HG03520 (cell line): Measurements from ENCODE around the gene ANO1.

Source experiments
- ATAC-seq: cut with Tn5 transposase; IDR thresholded peaks from one replicate; pipeline ENCODE4 v1.9.1; 2021; ENCODE audit warnings: mild to moderate bottlenecking, moderate library complexity; ENCODE audit not compliant: unreplicated experiment

The ANO1 gene

DNA sequence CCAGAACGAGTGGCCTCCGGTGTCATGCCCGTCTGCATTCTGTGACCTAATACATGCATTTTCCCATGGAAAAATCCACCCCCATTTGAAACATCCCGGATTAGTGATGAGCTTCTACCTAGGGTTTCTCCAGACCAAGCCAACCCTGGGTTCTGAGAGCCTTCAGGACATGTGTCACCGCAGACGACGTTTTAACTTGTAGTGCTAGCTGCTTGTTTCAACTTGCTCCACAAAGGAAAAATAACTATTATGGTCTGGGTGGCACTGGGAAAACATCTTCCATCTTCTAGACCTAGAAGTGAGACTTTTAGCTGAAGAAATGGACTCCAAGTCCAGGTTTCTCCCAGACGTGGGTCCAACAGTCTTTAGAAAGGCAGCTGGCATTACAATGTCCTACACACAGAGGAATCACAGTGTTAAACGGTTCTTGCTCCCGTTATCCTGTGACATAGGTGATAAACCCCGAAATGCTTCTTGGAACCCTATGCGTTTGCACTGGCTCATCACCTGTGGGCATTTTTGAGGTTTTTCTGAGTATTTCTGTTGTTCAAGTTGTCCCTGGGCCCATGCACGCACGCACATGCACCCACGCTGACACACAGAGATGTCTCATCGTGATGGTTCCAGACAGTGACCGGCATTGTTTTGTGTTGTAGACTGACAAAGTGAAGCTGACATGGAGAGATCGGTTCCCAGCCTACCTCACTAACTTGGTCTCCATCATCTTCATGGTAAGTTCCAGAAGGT is 78.3 kb downstream of the ANO1 start:
- ATAC-seq = no peak

DNA sequence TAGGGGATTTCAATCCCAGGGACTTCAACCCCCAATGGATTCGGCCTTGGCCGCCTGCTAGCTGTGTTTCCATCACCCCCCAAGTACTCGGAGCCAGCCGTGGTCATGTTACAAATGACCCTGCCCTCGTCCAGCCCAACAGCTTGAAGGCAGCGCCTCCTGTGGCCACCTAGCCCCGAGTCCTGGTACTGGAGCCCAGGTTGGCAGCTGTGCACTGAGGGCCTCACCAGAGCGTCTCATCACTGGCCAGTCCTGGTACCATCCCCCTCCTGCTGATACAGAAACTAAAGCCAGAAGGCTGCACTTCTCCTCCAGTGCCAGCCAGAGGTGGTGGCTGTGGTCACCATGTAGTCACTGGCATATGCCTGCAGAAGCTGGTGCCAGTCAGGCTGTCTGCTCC is 80.1 kb downstream of the ANO1 start:
- no peak for ATAC-seq

DNA sequence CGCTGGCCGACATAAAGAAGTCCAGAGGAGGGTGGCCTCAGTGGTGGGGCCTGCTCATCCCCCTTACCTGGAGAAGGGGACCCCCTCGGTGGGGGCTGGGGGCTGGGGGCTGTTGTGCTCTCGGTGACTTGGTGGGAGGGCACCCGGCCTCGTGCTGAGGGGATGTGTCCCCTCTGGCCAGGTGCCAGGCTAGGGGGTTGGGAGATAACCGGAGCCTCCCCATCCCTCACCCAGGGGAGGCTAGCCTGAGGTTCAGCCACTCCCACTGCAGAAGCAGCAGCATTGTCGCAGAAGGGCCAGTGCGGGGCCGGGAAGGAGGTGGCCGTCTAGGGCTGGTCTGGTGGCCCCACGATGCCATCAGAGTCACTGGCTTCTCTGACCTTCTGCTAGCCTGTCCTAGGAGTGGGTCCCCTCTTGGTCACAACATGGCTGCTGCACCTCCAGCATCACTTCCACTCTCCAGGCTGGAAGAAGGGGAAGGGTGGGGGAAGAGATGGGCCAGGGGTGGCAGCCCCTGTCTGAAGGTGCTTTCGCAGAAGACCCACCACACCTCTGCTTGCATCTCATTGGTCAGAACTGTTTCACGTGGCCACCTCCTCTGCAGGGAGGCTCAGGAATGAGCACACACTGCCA is 80.8 kb downstream of the ANO1 start:
- no peak for ATAC-seq

DNA sequence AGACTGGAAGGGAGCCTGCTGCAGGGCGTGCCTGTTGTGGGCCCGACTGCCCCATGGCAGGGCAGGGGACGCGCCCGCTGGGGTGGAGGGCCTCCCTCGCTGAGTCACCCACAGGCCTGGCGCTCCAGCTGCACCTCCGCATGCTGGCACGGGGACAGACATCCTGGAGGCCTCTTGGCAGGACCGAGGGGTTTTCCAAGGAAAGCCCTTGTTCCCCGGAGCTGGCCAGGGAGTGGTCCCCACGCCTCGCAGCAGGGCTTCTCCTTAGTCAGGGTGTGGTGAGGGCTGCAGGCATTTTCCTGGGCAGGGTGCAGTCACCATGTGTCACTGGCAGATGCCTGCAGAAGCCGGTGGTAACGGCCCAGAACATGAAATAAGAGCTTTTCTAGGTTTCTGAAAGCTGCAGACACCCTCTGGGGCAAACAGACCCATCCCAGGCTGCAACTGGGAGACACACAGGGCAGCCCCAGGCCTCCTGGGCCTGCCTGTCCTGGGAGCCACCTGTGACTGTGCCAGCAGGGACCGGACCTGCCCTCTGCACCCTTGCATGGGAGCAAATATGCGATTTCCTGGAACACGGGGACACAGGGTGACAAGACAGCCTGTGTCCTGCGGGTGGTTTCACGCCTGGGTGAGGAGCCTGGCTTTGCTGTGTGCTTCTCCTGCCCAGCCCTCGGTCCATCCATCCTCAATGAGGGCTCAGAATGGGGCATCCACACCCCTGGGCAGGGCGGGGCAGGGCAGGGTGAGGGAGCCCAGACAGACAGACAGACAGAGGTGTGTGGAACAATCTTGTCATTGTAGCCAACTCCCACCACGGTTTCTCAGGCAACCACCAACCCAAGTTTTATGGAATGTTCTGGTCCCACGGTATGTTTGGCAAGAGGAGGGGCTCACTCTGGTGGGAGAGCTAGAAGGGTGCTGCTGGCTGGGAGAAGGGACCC is 81.8 kb downstream of the ANO1 start:
- no peak for ATAC-seq

DNA sequence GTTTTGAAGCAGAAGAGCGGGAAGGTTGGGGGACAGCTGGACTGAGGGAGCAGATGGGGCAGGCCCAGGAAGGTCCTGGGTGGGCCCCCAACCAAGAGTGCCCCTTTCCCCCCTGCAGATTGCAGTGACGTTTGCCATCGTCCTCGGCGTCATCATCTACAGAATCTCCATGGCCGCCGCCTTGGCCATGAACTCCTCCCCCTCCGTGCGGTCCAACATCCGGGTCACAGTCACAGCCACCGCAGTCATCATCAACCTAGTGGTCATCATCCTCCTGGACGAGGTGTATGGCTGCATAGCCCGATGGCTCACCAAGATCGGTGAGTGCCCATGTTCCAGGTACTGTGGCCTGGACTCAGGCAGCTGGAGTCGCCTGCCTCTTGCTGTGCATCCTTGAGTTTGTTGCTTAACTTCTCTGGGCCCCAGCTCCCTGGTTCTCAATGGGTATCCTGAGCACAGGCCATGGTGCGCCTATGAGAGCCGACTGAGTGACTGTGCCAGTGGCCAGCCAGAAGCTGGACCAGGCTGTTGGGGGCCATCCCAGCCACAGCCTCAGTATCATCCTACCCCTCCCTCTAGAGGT is 83.0 kb downstream of the ANO1 start:
- ATAC-seq = no peak

DNA sequence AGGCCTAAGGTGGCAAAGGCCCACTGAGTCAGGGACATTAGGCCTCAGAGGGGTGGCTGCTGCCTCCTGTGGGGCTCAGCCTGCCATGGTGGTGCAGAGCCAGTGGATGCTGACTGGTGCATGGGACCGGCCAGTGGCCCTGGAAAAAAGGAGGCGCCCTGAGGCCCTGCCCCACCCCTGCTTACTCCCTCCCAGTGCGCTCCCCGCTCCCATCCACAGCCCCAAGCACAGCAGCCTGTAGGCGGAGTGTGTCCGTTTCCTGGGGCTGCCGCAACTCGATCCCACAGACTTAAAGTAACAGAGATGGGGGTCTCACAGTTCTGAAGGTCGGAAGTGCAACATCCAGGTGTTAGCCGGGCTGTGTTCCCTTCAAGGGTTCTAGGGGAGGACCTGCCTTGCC is 86.6 kb downstream of the ANO1 start:
- no peak for ATAC-seq

DNA sequence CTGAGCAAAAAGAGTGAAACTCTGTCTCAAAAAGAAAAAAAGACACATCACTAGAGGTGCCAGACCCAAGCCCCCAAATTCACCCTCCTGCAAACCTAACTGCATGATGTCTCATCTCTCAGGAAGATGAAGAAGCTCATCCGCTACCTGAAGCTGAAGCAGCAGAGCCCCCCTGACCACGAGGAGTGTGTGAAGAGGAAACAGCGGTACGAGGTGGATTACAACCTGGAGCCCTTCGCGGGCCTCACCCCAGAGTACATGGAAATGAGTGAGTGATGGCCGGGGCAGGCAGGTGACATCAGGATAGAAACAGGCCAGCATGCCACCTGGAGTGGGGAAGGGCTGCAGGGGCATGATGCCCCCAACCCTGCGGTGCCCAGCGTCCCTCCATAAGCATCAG is 89.0 kb downstream of the ANO1 start:
- ATAC-seq = no peak

DNA sequence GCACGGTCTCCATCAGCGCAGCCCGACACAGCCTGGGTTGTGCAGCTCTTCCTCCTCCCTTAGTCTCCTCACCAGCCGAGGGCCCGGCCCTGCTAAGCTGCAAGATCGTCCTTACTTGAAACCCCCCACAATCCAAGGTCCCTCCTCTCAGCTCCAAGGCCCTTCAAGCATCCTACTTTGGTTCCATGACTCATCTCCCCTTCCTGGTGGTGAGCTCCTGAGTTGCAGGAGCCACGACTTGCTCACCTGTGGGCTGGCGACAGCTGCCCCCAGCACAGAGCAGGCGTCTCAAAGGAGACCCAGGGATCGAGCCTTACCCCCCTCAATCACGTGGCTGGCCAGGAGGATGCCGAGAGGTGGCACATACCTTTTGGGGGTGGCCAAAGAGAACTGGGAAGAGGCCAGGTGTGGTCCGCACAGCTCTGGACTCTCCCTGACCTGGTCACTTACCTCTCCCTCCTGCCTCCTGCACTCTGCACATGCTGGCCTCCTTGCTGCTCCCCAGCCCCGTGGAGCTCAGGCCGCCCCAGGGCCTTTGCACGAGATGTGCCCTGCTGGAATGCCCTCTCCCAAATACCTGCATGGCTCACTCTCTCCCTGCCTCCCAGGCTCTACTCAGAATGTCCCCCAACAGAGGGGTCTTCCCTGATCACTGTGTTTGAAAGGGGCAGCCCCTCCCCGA is 89.7 kb downstream of the ANO1 start:
- ATAC-seq = no peak

DNA sequence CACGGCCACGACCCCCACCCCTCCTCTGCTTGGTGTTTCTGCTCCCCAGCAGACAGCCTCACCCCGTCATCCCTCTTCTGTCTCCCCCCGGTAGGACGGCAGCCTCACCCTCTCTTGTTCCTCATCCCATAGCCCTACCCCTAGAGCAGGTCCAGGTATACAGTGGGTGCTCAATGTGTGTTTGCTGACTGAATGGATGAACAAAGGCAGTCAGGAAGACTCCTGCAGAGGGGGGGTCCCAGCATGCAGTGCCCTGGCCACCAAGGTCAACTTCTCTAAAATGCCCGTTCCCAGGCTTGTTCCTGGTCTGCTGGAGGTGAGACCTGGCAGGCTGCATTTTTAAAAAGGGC is 90.3 kb downstream of the ANO1 start:
- ATAC-seq = no peak

DNA sequence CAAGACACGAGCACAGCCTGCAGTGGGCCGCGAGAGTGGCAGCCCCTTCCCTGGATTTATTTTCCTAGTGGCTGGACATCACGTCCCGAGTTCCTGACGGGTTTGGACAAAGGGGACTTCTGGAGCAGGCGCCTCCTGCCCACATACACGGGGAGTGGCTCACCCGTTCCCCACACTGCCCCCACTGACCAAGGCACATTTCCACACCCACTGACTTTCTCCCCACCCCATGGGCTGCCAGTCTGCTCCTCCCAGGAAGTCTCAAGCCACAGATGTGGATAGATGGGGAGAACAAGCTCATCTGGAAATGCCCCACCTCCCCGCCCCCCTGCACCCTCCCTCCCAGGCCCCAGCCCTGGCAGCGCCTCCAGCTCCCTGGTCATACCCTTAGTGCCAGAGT is 91.0 kb downstream of the ANO1 start:
- ATAC-seq = no peak

DNA sequence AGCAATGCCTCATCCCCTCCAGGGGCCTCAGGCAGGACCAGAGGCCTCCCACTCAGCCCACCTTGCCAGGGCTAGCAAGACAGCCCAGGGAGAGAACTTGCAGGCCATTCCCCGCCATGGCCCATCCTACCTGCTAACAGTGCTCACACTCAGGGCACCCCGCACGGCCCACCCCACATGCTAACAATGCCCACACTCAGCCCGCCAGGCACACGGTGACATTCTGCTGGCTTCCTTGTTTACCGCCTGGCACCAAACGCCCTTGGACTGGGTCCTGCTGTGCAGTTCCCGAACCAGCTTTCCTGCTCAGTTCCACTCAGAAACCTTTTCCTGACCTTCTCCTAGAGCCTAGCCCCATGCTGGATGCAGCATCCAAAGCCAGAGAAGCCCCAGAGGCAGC is 91.5 kb downstream of the ANO1 start:
- ATAC-seq = no peak

DNA sequence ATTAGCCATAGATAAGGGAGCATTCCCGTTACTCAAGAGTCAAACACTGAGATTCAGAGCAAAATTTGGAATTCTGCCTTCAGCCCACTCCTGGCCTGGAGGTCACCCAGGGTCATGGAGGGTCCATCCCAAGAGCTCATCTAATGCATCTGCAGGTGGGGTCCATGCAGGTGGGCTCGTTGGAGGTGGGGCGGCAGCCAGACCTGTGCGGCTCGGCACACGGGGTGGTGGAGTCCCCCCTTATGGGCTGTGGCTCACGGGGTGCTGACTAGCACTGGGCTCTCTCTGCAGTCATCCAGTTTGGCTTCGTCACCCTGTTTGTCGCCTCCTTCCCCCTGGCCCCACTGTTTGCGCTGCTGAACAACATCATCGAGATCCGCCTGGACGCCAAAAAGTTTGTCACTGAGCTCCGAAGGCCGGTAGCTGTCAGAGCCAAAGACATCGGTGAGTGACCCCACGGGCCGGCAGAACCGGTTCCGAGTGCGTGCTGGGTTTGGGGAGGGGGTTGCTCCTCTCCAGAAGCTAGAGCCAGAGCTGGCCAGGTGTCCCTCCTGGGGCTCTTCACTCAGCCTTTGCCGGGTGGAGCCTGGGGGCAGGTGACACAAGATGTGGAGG is 92.6 kb downstream of the ANO1 start:
- ATAC-seq = no peak

DNA sequence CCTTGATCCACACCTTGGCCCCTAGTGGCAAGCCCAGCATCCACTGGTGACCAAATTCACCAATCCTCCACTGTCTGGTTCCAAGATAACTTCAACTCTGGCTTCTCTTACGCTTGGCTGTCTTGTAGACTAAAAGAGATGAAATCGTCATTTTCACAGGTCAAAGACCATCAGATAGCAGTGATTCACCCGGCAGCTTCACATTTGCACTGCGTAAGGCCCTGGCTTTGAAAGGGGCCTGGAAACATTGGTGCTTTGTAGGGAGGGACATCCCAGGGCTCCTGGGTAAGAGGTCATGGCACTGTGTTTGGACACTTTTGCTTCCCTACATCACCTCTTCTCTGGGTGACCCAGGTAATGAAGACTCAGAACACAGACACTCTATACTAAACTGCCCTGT is 94.9 kb downstream of the ANO1 start:
- no peak for ATAC-seq

DNA sequence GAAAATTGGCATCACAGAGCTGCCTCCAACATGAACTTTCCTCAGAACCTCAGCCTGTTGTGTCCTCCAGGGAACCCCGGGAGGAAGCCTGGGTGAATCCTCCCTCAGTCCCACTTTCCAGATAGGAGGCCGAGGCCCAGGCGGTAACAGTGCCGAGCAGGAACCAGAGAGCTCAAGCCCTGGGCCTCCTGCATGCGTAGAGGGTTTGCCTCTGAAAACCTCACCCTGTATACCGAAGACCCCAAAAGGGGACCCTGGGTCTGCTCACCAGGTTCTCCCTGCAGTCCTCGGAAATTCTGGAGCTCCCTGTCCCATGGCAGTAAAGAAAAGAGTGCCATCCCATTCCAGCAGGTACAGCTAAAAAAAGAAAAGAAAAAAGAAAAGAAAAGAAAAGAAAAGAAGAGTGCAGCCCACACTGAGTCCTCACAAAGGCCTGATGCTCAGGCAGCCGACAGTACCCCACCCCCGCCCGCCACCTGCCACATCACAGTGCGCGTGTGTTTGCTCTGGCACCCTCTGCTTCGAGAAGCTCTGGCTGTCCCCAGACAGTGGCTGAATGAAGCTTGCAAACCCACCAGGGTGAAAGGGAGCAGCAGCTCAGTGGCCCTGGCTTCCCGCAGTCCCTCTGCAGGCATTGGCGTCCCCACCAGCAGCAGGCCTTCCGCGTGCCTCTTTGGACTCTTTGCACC is 96.6 kb downstream of the ANO1 start:
- ATAC-seq = no peak

DNA sequence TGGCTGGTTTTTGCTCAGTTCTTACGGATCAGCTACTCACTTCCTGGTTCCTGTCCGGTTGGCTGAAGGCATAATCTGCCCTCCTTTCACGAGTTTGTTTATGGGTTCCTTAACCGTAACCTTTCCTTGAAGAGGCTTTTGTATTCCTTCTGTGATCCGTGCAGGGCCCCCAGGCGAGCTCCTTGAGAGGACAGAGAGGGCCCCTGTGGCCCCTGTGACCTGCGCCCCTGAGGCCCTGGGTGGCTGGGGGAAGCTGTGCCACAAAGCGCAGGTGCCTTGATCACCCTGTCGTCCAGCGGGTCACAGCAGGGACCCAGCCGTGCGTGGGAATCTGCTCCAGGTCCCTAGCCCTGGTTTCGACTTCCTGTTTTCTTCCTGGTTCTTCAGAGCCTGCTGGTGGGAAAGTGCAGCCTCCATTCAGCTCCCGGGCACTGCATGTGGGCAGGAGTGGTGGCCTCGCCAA is 97.2 kb downstream of the ANO1 start:
- ATAC-seq = no peak

DNA sequence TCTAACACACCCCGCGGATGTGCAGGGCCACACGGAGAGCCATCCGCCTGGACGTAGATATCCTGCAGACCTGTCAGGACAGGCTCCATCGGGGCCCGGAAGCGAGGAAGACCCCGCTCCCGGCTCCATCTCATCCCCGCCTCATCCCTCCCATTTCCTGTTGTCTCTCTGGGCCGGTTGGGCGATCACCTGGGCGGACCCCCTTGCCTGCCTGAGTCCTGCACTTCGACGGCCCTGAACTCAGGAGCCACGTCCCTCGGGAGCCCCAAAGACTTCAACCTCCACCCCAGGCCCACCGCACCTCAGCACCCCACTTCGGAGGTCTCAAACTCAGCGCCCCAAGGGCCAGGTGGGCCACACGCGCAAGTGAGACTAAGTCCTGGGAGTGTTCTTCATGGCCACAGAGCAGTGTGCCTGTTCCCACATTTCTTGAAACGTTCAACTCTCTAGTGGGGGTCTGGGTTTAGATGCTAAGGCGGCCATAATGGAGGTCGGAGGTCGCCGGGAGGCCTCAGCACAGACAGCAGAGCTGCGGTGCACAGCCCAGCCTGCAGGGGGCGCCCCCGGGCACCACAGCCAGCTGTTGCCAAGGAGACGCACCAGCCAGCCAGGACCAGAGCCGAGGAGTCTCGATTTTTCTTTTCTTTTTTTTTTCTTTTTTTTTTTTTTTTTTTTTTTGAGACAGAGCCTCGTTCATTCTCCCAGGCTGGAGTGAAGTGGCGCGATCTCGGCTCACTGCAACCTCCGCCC is 99.0 kb downstream of the ANO1 start:
- ATAC-seq = no peak

DNA sequence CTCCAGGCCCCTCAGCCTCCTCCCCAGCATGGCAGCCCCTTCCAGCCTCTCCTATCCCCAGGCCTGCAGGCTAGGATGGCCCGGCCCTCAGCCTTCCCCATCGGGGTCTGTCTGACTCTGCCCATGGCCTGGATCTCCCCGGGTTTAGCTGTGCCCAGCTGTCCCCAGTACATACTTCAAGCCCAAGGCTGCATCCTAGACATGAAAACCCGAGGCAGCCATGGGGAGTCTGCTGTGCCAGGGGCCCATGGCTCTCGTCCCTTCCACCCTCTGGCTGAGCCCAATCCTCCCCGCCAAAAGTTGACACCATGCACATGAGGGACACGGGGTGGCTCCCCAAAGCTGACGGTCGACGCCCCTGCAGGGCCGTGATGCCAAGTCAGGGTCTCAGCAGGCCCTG is 102.8 kb downstream of the ANO1 start:
- ATAC-seq = no peak

DNA sequence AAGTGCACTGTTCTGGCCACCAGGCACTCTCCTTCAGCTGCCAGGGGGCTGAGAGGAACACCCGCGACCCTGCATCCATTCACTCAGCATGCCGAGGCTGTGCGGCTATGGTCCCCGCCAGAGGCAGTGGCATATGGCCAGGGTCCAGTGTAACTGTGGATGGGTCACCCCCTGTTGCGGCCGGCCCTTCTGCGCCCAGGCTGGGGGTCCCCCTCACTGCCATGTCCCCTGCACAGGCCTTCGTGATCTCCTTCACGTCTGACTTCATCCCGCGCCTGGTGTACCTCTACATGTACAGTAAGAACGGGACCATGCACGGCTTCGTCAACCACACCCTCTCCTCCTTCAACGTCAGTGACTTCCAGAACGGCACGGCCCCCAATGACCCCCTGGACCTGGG is 104.1 kb downstream of the ANO1 start:
- ATAC-seq = no peak

DNA sequence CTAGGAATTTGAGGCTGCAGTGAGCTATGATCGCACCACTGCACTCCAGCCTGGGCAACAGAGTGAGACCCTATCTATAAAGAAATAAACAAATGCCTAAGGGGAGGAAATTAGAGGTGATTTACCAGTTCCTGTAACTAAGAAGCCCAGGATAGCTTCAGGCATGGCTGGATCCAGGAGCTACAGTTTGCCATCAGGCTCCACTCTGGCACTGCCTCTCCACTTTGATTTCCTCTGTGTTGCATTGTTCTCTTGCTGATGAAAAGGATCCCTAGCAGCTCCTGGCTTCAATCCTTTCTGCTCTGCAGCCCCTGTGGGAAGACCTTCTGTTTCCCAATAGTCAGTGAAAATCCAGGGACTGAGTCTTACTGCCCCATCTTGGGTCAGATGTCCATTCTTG is 104.9 kb downstream of the ANO1 start:
- no peak for ATAC-seq
